IMR-90 (cell line): ENCODE data around the gene TMEM74B. TPM values are rescaled to one million over a fixed set of nuclear protein-coding genes. Genes with fewer than 3 reads are reported as not detected.

Source experiments
- ATAC-seq: fragments of 200-7000 bp; cut with Tn5 transposase; 2 replicates; pipeline ENCODE4 v1.9.1; 2020; ENCODE audit warnings: low read depth, mild to moderate bottlenecking, moderate library complexity
- BruUV-seq: library from RNA; stranded (reverse); fragments of 400-500 nt; replicated peaks from 2 replicates; lab custom pipeline; 2021; lab: Mats Ljungman, UMichigan
- CTCF ChIA-PET: fragments of 300-600 bp; formaldehyde crosslinking; extraction: SDS; loops from one replicate; lab custom pipeline; 2021; ENCODE audit warnings: antibody characterized with exemption; lab: Yijun Ruan, JAX
- POLR2A ChIA-PET: fragments of 300-600 bp; sonication (Branson Sonifier 250); formaldehyde crosslinking; loops from one replicate; lab custom pipeline; 2022; ENCODE audit warnings: antibody characterized with exemption; ENCODE audit not compliant: unreplicated experiment; lab: Charles Lee
- DNase-seq: peaks from one replicate; pipeline ENCODE4 v3.0.0; 2013
- H2AFZ ChIP-seq: replicated peaks from 2 replicates; pipeline ENCODE3; 2013; ENCODE audit warnings: low read length, mild to moderate bottlenecking; ENCODE audit not compliant: poor library complexity
- H2AK5ac ChIP-seq: 2 replicates; pipeline ENCODE4 v1.6.1; 2013; ENCODE audit warnings: low read depth, low read length, inconsistent platforms
- H2AK9ac ChIP-seq: replicated peaks from 2 replicates; pipeline ENCODE3; 2013; ENCODE audit warnings: mild to moderate bottlenecking, low read depth, low read length, moderate library complexity; ENCODE audit not compliant: poor library complexity
- H2BK120ac ChIP-seq: 2 replicates; pipeline ENCODE4 v1.6.1; 2013; ENCODE audit warnings: low read depth, low read length, inconsistent platforms
- H2BK15ac ChIP-seq: 3 replicates; pipeline ENCODE4 v1.6.1; 2013; ENCODE audit warnings: low read depth, low read length, inconsistent platforms
- H2BK20ac ChIP-seq: 2 replicates; pipeline ENCODE4 v1.6.1; 2013; ENCODE audit warnings: low read depth, mild to moderate bottlenecking, inconsistent platforms, low read length, moderate library complexity
- H2BK5ac ChIP-seq: 2 replicates; pipeline ENCODE4 v1.6.1; 2013; ENCODE audit warnings: mild to moderate bottlenecking, low read depth, low read length, inconsistent platforms; ENCODE audit not compliant: poor library complexity, severe bottlenecking
- H3K14ac ChIP-seq: replicated peaks from 2 replicates; pipeline ENCODE4 v1.6.1; 2013; ENCODE audit warnings: low read depth, low read length, inconsistent platforms
- H3K18ac ChIP-seq: 2 replicates; pipeline ENCODE4 v1.6.1; 2013; ENCODE audit warnings: low read depth, low read length, control low read depth
- H3K23ac ChIP-seq: 2 replicates; pipeline ENCODE4 v1.6.1; 2013; ENCODE audit warnings: low read depth, low read length, inconsistent platforms
- H3K27ac ChIP-seq: 2 replicates; pipeline ENCODE4 v1.5.1; 2013; ENCODE audit warnings: mild to moderate bottlenecking, control low read depth, low read length; ENCODE audit not compliant: insufficient read depth
- H3K27me3 ChIP-seq: 2 replicates; pipeline ENCODE4 v1.6.1; 2013; ENCODE audit warnings: low read length; ENCODE audit not compliant: control insufficient read depth, insufficient read depth
- H3K36me3 ChIP-seq: 2 replicates; pipeline ENCODE4 v1.6.1; 2013; ENCODE audit warnings: low read length, mixed read lengths; ENCODE audit not compliant: control insufficient read depth, insufficient read depth
- H3K4ac ChIP-seq: 2 replicates; pipeline ENCODE4 v1.6.1; 2013; ENCODE audit warnings: low read depth, low read length, inconsistent platforms
- H3K4me1 ChIP-seq: 2 replicates; pipeline ENCODE4 v1.6.1; 2013; ENCODE audit warnings: low read length, mixed read lengths; ENCODE audit not compliant: control insufficient read depth, insufficient read depth
- H3K4me2 ChIP-seq: 2 replicates; pipeline ENCODE4 v1.6.1; 2013; ENCODE audit warnings: low read depth, mild to moderate bottlenecking, control low read depth, low read length, moderate library complexity
- H3K4me3 ChIP-seq: 2 replicates; pipeline ENCODE4 v1.5.1; 2013; ENCODE audit warnings: low read depth, mild to moderate bottlenecking, control low read depth, low read length, moderate library complexity; ENCODE audit not compliant: insufficient read depth
- H3K56ac ChIP-seq: 2 replicates; pipeline ENCODE4 v1.6.1; 2013; ENCODE audit warnings: low read length, inconsistent platforms; ENCODE audit not compliant: insufficient read depth; ENCODE audit errors: extremely low read depth
- H3K79me1 ChIP-seq, 2 experiments: 2 replicates each; pipeline ENCODE4 v1.6.1; 2013; ENCODE audit warnings: low read length in 2 of 2, inconsistent platforms in 1 of 2, low read depth in 1 of 2
- H3K9ac ChIP-seq: 2 replicates; pipeline ENCODE4 v1.6.1; 2013; ENCODE audit warnings: low read depth, low read length, control low read depth
- H3K9me1 ChIP-seq: 2 replicates; pipeline ENCODE4 v1.6.1; 2013; ENCODE audit warnings: low read length, inconsistent platforms; ENCODE audit not compliant: insufficient read depth
- H3K9me3 ChIP-seq: 2 replicates; pipeline ENCODE4 v1.6.1; 2013; ENCODE audit warnings: low read length; ENCODE audit not compliant: control insufficient read depth, insufficient read depth
- H4K20me1 ChIP-seq: 2 replicates; pipeline ENCODE4 v1.6.1; 2013; ENCODE audit warnings: low read length, inconsistent platforms; ENCODE audit not compliant: insufficient read depth
- H4K5ac ChIP-seq: 2 replicates; pipeline ENCODE4 v1.6.1; 2013; ENCODE audit warnings: mild to moderate bottlenecking, low read depth, low read length, control low read depth
- H4K8ac ChIP-seq, 2 experiments: 2 replicates each; pipeline ENCODE4 v1.6.1; 2013; ENCODE audit warnings: low read depth in 2 of 2, low read length in 2 of 2, control low read depth in 1 of 2, inconsistent platforms in 1 of 2
- H4K91ac ChIP-seq: 2 replicates; pipeline ENCODE4 v1.6.1; 2013; ENCODE audit warnings: low read depth, low read length, inconsistent platforms; ENCODE audit not compliant: insufficient read depth
- CEBPB ChIP-seq: IDR thresholded peaks from 2 replicates; pipeline ENCODE4 v1.6.1; 2012; ENCODE audit warnings: low read depth, low read length, improper control_type of control experiment
- CHD1 ChIP-seq: IDR thresholded peaks from 2 replicates; pipeline ENCODE4 v1.6.1; 2012; ENCODE audit warnings: low read depth, low read length, improper control_type of control experiment
- FOS ChIP-seq: fragments of 150-350 bp; IDR thresholded peaks from 2 replicates; pipeline ENCODE4 v1.6.1; 2016; ENCODE audit warnings: low read depth, low read length
- MAFK ChIP-seq: IDR thresholded peaks from 2 replicates; pipeline ENCODE4 v1.6.1; 2012; ENCODE audit warnings: low read depth, low read length, improper control_type of control experiment
- NFE2L2 ChIP-seq: fragments of 150-350 bp; IDR thresholded peaks from 2 replicates; pipeline ENCODE4 v1.6.1; 2016; ENCODE audit warnings: low read depth, mild to moderate bottlenecking, low read length
- POLR2A ChIP-seq: IDR thresholded peaks from 2 replicates; pipeline ENCODE4 v1.6.1; 2012; ENCODE audit warnings: mild to moderate bottlenecking, low read depth, low read length
- USF2 ChIP-seq: fragments of 150-350 bp; IDR thresholded peaks from 2 replicates; pipeline ENCODE4 v1.6.1; 2017; ENCODE audit warnings: mild to moderate bottlenecking, antibody characterized with exemption, low read length, low read depth
- WGBS, 2 experiments: methylation state at CpG; one replicate each; pipeline versions ENCODE4 v1.1.5 to v1.1.7; 2013; ENCODE audit warnings: missing lambda C conversion rate in 2 of 2; ENCODE audit not compliant: insufficient read length in 1 of 2; ENCODE audit errors: extremely low coverage in 2 of 2; 5-methylcytosine and 5-hydroxymethylcytosine counted together
- dilution Hi-C: fragments of 300-500 bp; cut with HindIII; formaldehyde crosslinking; loops from one replicate; pipeline ENCODE4 v1.14.3; 2018; ENCODE audit warnings: low sequenced_read_pairs; ENCODE audit not compliant: unreplicated experiment
- in situ Hi-C: fragments of 300-500 bp; cut with MboI; formaldehyde crosslinking; loops from 3 replicates; pipeline ENCODE4 v1.14.3; 2019; ENCODE audit warnings: low sequenced_read_pairs, inconsistent platforms, mixed read lengths
- intact Hi-C: fragments of 100-400 bp; cut with micrococcal nuclease; formaldehyde crosslinking; loops from 2 replicates; pipeline ENCODE4 v1.10.0; 2022
- polyA plus RNA-seq, 3 experiments: library from polyadenylated mRNA; depleted of rRNA; stranded (reverse); fragments of >200 nt; gene quantifications; 2 replicates each; pipeline ENCODE4 v1.2.3, GENCODE V29; 2012; ENCODE audit warnings: low replicate concordance in 1 of 3
- total RNA-seq: library from RNA; depleted of rRNA; stranded (reverse); fragments of >200 nt; gene quantifications from 2 replicates; pipeline ENCODE4 v1.2.3, GENCODE V29; 2012

TMEM74B gene
- total and polyA plus RNA-seq, 2 of the 4 experiments (the other 2 are of a cell fraction) = 0.03 TPM; not detected in 1

GRCh38 chr20:1202762-1203504 is 18.2 kb upstream of the TMEM74B start, which contains the start of gene C20orf202:
TSS of gene C20orf202 (plus strand) at chr20:1203454. CDS start at chr20:1203586, 132 bp downstream.
- Histone ChIP-seq H3K4me3 (no peak within 1 kb of the TSS), H3K18ac (no peak within 1 kb of the TSS), H3K36me3 (no peaks in the 10 kb centered on the region), H2AK9ac (no peak within 1 kb of the TSS), H3K14ac (no peak within 1 kb of the TSS), H2BK20ac (no peak within 1 kb of the TSS), H3K79me1 (no peaks in the 10 kb centered on the region), H3K4me2 (no peak within 1 kb of the TSS), H3K4ac (no peak within 1 kb of the TSS), H2BK5ac (no peak within 1 kb of the TSS), H3K9me3 (0 out of 2 replicates have a peak, but pooled peaks cover 2% of the 10 kb centered on the region), H3K9ac (no peak within 1 kb of the TSS), H3K56ac (no peak within 1 kb of the TSS), H3K27me3 (peaks cover 56% of the 10 kb centered on the region), H3K23ac (no peak within 1 kb of the TSS), H4K8ac (no peak within 1 kb of the TSS), H4K91ac (no peak within 1 kb of the TSS), H2BK120ac (no peak within 1 kb of the TSS), H2AFZ (no peak within 1 kb of the TSS), H4K20me1 (no peaks in the 10 kb centered on the region), H3K27ac (no peak within 1 kb of the TSS), H3K4me1 (no peaks in the 10 kb centered on the region), H2BK15ac (no peak within 1 kb of the TSS), H2AK5ac (no peak within 1 kb of the TSS), H3K9me1 (0 out of 2 replicates have a peak, but pooled peaks cover 3% of the 10 kb centered on the region), H4K5ac (no peak within 1 kb of the TSS)
- POLR2A ChIA-PET = no interaction called here
- ATAC-seq (no peak), DNase-seq (no peak)
- CTCF ChIA-PET = interaction anchor here (0.7 kb wide), 1 partner anchor 44 kb away, joined by 5 read pairs; no protein-coding TSS in a partner anchor
- no peak; the same call in 1 of the 2 replicates for TF ChIP-seq USF2
- no peak for TF ChIP-seq POLR2A
- TF ChIP-seq MAFK = no peak
- no peak for TF ChIP-seq CEBPB
- no peak for TF ChIP-seq FOS
- no peak for TF ChIP-seq CHD1
- TF ChIP-seq NFE2L2 = no peak
- dilution Hi-C loops = no loop called here
- 0% methylated on average over 1 of the region's 5 CpGs; no CpG with 5 or more reads in 1 of the 2 experiments for WGBS, 2 experiments
- in situ Hi-C loops = no loop called here
- BruUV-seq = no TSS peak
- intact Hi-C loops = no loop called here
